ENCODE measurements around the gene ATXN2.
"Not testable (repeated sequence)": the region's sequence is repeated elsewhere in the genome, so short reads cannot be mapped to it uniquely, and the experiment has no call there.

Gene ATXN2

DNA sequence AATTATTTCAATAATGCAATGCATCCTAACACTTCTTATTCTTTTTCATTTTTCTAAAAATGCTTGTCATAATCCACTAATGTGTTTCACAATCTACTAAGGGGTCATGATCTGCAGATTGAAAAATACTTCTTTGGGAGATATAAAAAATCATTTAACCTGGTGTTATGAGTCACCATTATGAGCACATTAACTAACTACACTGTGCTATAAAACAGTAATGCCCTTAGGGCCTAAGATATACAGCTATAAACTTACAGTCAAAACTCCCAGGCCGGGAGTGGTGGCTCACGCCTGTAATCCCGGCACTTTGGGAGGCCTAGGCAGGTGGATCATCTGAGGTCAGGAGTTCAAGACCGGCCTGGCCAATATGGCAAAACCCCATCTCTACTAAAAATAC is 14.2 kb downstream of the ATXN2 start:
- H3K79me1 ChIP-seq (ENCODE audit: low read depth, low read length), result peaks cover 9% of the 10 kb centered on the region
- DNase-seq (ENCODE audit: low spot score), result no peak
- H4K91ac ChIP-seq (ENCODE audit: low read depth, low read length, poor library complexity), result no peak overlapping the region
- no peaks in the 10 kb centered on the region for H3K27me3 ChIP-seq (ENCODE audit: control insufficient read depth in 3 of 3, insufficient read depth in 3 of 3, low read depth in 1 of 3, low read length in 3 of 3)
- H2BK12ac ChIP-seq (ENCODE audit: low read length), result no peak overlapping the region
- peaks cover under 1 to 11% of the 10 kb centered on the region in 2 donors for H3K36me3 ChIP-seq (replicated peaks in 1 of 2; ENCODE audit: control insufficient read depth in 2 of 2, insufficient read depth in 2 of 2, low read length in 2 of 2)
- H2BK15ac ChIP-seq (ENCODE audit: low read length), result no peak overlapping the region
- H3K9ac ChIP-seq (ENCODE audit: low read depth, low read length, poor library complexity), result no peak overlapping the region
- no peak overlapping the region for H3K18ac ChIP-seq (ENCODE audit: low read length)
- H3K9me3 ChIP-seq (replicated peaks in 1 of 2; ENCODE audit: control insufficient read depth in 2 of 2, insufficient read depth in 1 of 2, low read depth in 1 of 2, low read length in 2 of 2), result no peaks in the 10 kb centered on the region
- H2AK5ac ChIP-seq (ENCODE audit: low read depth, low read length), result no peak overlapping the region
- H2AFZ ChIP-seq (ENCODE audit: low read length), result no peak overlapping the region
- no peak overlapping the region for H3K27ac ChIP-seq (replicated peaks; ENCODE audit: low read length)
- no peak overlapping the region for H3K4ac ChIP-seq (ENCODE audit: low read length)
- H2BK5ac ChIP-seq (ENCODE audit: low read length), result no peak overlapping the region
- no peaks in the 10 kb centered on the region for H3K4me1 ChIP-seq (ENCODE audit: control insufficient read depth in 2 of 2, insufficient read depth in 1 of 2, low read depth in 1 of 2, low read length in 2 of 2)
- H3K4me2 ChIP-seq (ENCODE audit: insufficient read depth, low read length, poor library complexity, severe bottlenecking), result no peak overlapping the region
- WGBS, 2 donors (ENCODE audit: extremely low coverage in 2 of 2, insufficient read length in 2 of 2, insufficient replicate concordance in 1 of 2), result no CpG with 5 or more reads among the region's 4 CpGs
- no peak overlapping the region for H3K14ac ChIP-seq (ENCODE audit: low read length)
- no peak overlapping the region for H4K8ac ChIP-seq (ENCODE audit: low read depth, low read length)
- H3K23ac ChIP-seq (ENCODE audit: low read depth, low read length, poor library complexity), result no peak overlapping the region
- no peak overlapping the region for H3K4me3 ChIP-seq (ENCODE audit: low read length in 2 of 2)
- no peak overlapping the region for H2BK120ac ChIP-seq (ENCODE audit: low read depth, low read length)

DNA sequence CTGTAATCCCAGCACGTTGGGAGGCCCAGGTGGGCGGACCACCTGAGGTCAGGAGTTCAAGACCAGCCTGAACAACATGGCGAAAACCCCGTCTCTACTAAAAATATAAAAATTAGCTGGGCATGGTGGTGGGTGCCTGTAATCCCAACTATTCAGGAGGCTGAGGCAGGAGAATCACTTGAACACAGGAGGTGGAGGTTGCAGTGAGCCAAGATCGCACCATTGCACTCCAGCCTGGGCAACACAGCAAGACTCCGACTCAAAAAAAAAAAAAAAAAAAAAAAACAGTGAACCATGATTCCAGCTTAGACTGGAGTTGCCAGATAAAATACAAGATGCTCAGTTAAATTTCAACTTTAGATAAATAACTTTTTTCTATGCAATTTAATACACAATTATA is 15.6 kb downstream of the ATXN2 start:
- H2BK12ac ChIP-seq (ENCODE audit: low read length); H3K4me3 ChIP-seq (ENCODE audit: low read length in 2 of 2); H3K18ac ChIP-seq (ENCODE audit: low read length); H3K9ac ChIP-seq (ENCODE audit: low read depth, low read length, poor library complexity); H4K8ac ChIP-seq (ENCODE audit: low read depth, low read length); H3K9me3 ChIP-seq (replicated peaks in 1 of 2; ENCODE audit: control insufficient read depth in 2 of 2, insufficient read depth in 1 of 2, low read depth in 1 of 2, low read length in 2 of 2); H3K79me1 ChIP-seq (ENCODE audit: low read depth, low read length); H3K4me2 ChIP-seq (ENCODE audit: insufficient read depth, low read length, poor library complexity, severe bottlenecking); DNase-seq (ENCODE audit: low spot score); H3K4ac ChIP-seq (ENCODE audit: low read length); H2AK5ac ChIP-seq (ENCODE audit: low read depth, low read length); H2BK15ac ChIP-seq (ENCODE audit: low read length); H3K27ac ChIP-seq (replicated peaks; ENCODE audit: low read length); H4K91ac ChIP-seq (ENCODE audit: low read depth, low read length, poor library complexity); H3K14ac ChIP-seq (ENCODE audit: low read length); H3K27me3 ChIP-seq (ENCODE audit: control insufficient read depth in 3 of 3, insufficient read depth in 3 of 3, low read depth in 1 of 3, low read length in 3 of 3); H2BK5ac ChIP-seq (ENCODE audit: low read length); H3K4me1 ChIP-seq (ENCODE audit: control insufficient read depth in 2 of 2, insufficient read depth in 1 of 2, low read depth in 1 of 2, low read length in 2 of 2); H3K23ac ChIP-seq (ENCODE audit: low read depth, low read length, poor library complexity); H2AFZ ChIP-seq (ENCODE audit: low read length); H2BK120ac ChIP-seq (ENCODE audit: low read depth, low read length): not testable (repeated sequence)
- WGBS, 2 donors (ENCODE audit: extremely low coverage in 2 of 2, insufficient read length in 2 of 2, insufficient replicate concordance in 1 of 2), result no CpG with 5 or more reads among the region's 6 CpGs
- H3K36me3 ChIP-seq (replicated peaks in 1 of 2; ENCODE audit: control insufficient read depth in 2 of 2, insufficient read depth in 2 of 2, low read length in 2 of 2), result peaks cover 3 to 16% of the 10 kb centered on the region in 2 donors

GRCh38 chr12:111582133-111582747 is 16.9 kb downstream of the ATXN2 start:
- no peak overlapping the region for H2BK5ac ChIP-seq (ENCODE audit: low read length)
- H3K14ac ChIP-seq (ENCODE audit: low read length), result no peak overlapping the region
- H3K4ac ChIP-seq (ENCODE audit: low read length), result no peak overlapping the region
- no peak overlapping the region for H2AK5ac ChIP-seq (ENCODE audit: low read depth, low read length)
- WGBS, 2 donors (ENCODE audit: extremely low coverage in 2 of 2, insufficient read length in 2 of 2, insufficient replicate concordance in 1 of 2), result no CpG with 5 or more reads among the region's 12 CpGs
- no peak overlapping the region for H3K23ac ChIP-seq (ENCODE audit: low read depth, low read length, poor library complexity)
- H3K27ac ChIP-seq (replicated peaks; ENCODE audit: low read length), result no peak overlapping the region
- no peak overlapping the region for H3K4me3 ChIP-seq (ENCODE audit: low read length in 2 of 2)
- no peak overlapping the region for H3K18ac ChIP-seq (ENCODE audit: low read length)
- no peak overlapping the region for H2AFZ ChIP-seq (ENCODE audit: low read length)
- H3K9me3 ChIP-seq (replicated peaks in 1 of 2; ENCODE audit: control insufficient read depth in 2 of 2, insufficient read depth in 1 of 2, low read depth in 1 of 2, low read length in 2 of 2), result no peaks in the 10 kb centered on the region
- no peak overlapping the region for H3K9ac ChIP-seq (ENCODE audit: low read depth, low read length, poor library complexity)
- H3K36me3 ChIP-seq (replicated peaks in 1 of 2; ENCODE audit: control insufficient read depth in 2 of 2, insufficient read depth in 2 of 2, low read length in 2 of 2), result peaks cover 3 to 17% of the 10 kb centered on the region in 2 donors
- DNase-seq (ENCODE audit: low spot score), result no peak
- peaks cover 9% of the 10 kb centered on the region for H3K79me1 ChIP-seq (ENCODE audit: low read depth, low read length)
- no peak overlapping the region for H2BK15ac ChIP-seq (ENCODE audit: low read length)
- no peak overlapping the region for H4K91ac ChIP-seq (ENCODE audit: low read depth, low read length, poor library complexity)
- no peaks in the 10 kb centered on the region for H3K27me3 ChIP-seq (ENCODE audit: control insufficient read depth in 3 of 3, insufficient read depth in 3 of 3, low read depth in 1 of 3, low read length in 3 of 3)
- H4K8ac ChIP-seq (ENCODE audit: low read depth, low read length), result no peak overlapping the region
- H3K4me1 ChIP-seq (ENCODE audit: control insufficient read depth in 2 of 2, insufficient read depth in 1 of 2, low read depth in 1 of 2, low read length in 2 of 2), result no peaks in the 10 kb centered on the region
- no peak overlapping the region for H3K4me2 ChIP-seq (ENCODE audit: insufficient read depth, low read length, poor library complexity, severe bottlenecking)
- no peak overlapping the region for H2BK12ac ChIP-seq (ENCODE audit: low read length)
- no peak overlapping the region for H2BK120ac ChIP-seq (ENCODE audit: low read depth, low read length)

GRCh38 chr12:111581434-111582132 is 17.5 kb downstream of the ATXN2 start:
- Histone ChIP-seq H3K4me1 (ENCODE audit: control insufficient read depth in 2 of 2, insufficient read depth in 1 of 2, low read depth in 1 of 2, low read length in 2 of 2) (no peaks in the 10 kb centered on the region), H3K36me3 (replicated peaks in 1 of 2; ENCODE audit: control insufficient read depth in 2 of 2, insufficient read depth in 2 of 2, low read length in 2 of 2) (peaks cover 3 to 17% of the 10 kb centered on the region in 2 donors), H3K4ac (ENCODE audit: low read length) (no peak overlapping the region), H2AFZ (ENCODE audit: low read length) (no peak overlapping the region), H4K91ac (ENCODE audit: low read depth, low read length, poor library complexity) (no peak overlapping the region), H4K8ac (ENCODE audit: low read depth, low read length) (no peak overlapping the region), H3K9me3 (replicated peaks in 1 of 2; ENCODE audit: control insufficient read depth in 2 of 2, insufficient read depth in 1 of 2, low read depth in 1 of 2, low read length in 2 of 2) (no peaks in the 10 kb centered on the region), H2BK5ac (ENCODE audit: low read length) (no peak overlapping the region), H3K79me1 (ENCODE audit: low read depth, low read length) (peaks cover 9% of the 10 kb centered on the region), H2BK120ac (ENCODE audit: low read depth, low read length) (no peak overlapping the region), H2AK5ac (ENCODE audit: low read depth, low read length) (no peak overlapping the region), H2BK12ac (ENCODE audit: low read length) (no peak overlapping the region), H3K23ac (ENCODE audit: low read depth, low read length, poor library complexity) (no peak overlapping the region), H3K27me3 (ENCODE audit: control insufficient read depth in 3 of 3, insufficient read depth in 3 of 3, low read depth in 1 of 3, low read length in 3 of 3) (no peaks in the 10 kb centered on the region), H3K4me3 (ENCODE audit: low read length in 2 of 2) (no peak overlapping the region), H3K14ac (ENCODE audit: low read length) (no peak overlapping the region), H3K4me2 (ENCODE audit: insufficient read depth, low read length, poor library complexity, severe bottlenecking) (no peak overlapping the region), H3K27ac (replicated peaks; ENCODE audit: low read length) (no peak overlapping the region), H2BK15ac (ENCODE audit: low read length) (no peak overlapping the region), H3K9ac (ENCODE audit: low read depth, low read length, poor library complexity) (no peak overlapping the region), H3K18ac (ENCODE audit: low read length) (no peak overlapping the region)
- no peak for DNase-seq (ENCODE audit: low spot score)
- WGBS, 2 donors (ENCODE audit: extremely low coverage in 2 of 2, insufficient read length in 2 of 2, insufficient replicate concordance in 1 of 2), result no CpG with 5 or more reads among the region's 15 CpGs
